ENCODE results near the gene PITX3.

PITX3 gene

GRCh38 chr10:102285133-102285532 is 43.8 kb upstream of the PITX3 start:
- ChIA-PET POLR2A (no interaction called here), CTCF (interaction anchor here (1.2 to 4.1 kb wide), 6 partner anchors 10 to 137 kb away, joined by 3 to 16 read pairs (median 4); no protein-coding TSS in a partner anchor)
- no peak for DNase-seq (ENCODE audit: extremely low spot score)
- TF ChIP-seq, protein P1, sequence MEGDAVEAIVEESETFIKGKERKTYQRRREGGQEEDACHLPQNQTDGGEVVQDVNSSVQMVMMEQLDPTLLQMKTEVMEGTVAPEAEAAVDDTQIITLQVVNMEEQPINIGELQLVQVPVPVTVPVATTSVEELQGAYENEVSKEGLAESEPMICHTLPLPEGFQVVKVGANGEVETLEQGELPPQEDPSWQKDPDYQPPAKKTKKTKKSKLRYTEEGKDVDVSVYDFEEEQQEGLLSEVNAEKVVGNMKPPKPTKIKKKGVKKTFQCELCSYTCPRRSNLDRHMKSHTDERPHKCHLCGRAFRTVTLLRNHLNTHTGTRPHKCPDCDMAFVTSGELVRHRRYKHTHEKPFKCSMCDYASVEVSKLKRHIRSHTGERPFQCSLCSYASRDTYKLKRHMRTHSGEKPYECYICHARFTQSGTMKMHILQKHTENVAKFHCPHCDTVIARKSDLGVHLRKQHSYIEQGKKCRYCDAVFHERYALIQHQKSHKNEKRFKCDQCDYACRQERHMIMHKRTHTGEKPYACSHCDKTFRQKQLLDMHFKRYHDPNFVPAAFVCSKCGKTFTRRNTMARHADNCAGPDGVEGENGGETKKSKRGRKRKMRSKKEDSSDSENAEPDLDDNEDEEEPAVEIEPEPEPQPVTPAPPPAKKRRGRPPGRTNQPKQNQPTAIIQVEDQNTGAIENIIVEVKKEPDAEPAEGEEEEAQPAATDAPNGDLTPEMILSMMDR (IDR thresholded peaks at IDR 0.05; ENCODE audit: control extremely low read depth, extremely low read depth, low read depth, missing control alignments): no peak

DNA sequence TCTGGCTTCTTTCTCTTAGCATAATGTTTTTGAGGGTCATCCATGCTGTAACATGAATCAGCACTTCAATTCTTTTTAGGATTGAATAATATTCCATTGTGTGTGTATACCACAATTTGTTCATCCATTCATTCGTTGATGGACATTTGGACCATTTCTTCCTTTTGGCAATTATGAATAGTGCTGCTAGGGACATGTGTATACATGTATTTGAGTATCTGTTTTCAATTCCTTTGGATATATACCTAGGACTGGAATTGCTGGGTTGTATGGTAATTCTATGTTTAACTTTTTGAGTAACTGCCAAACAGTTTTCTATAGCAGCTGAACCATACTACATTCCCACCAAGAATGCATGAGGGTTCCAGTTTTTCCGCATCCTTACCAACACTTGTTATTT is 43.2 kb upstream of the PITX3 start:
- ChIA-PET CTCF (interaction anchor here (0.9 to 4.1 kb wide), 9 partner anchors 11 to 138 kb away, joined by 3 to 16 read pairs (median 4); no protein-coding TSS in a partner anchor), POLR2A (no interaction called here)
- no peak for DNase-seq (ENCODE audit: extremely low spot score)
- TF ChIP-seq, protein P1 (IDR thresholded peaks at IDR 0.05; ENCODE audit: control extremely low read depth, extremely low read depth, low read depth, missing control alignments): no peak

DNA sequence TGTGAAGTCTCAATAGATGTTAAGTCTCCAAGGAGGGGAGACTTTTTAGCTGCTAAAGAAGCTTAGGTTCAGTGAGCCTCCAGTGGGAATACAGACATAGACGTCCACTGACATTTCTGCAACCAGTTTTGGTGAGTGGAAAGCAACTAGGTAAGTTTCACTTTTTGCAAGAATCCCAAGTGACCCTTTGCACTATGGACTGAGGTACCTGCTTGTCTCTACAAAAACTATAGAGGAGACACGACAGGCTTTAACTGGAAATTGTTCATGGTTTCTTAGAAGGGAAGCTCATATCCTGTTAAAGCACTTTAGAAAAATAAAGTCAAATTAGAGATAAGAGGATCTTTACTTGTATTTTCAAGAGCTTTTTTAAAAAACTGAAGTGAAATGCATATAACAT is 42.6 kb upstream of the PITX3 start:
- DNase-seq (ENCODE audit: extremely low spot score): no peak
- TF ChIP-seq, protein P1 (IDR thresholded peaks at IDR 0.05; ENCODE audit: control extremely low read depth, extremely low read depth, low read depth, missing control alignments): no peak
- POLR2A ChIA-PET: no interaction called here
- CTCF ChIA-PET: interaction anchor here (0.5 to 4.1 kb wide), 13 partner anchors 7 to 299 kb away, joined by 3 to 16 read pairs (median 4); no protein-coding TSS in a partner anchor

- ChIA-PET CTCF (interaction anchor here (0.9 to 4.1 kb wide), 12 partner anchors 8 to 300 kb away, joined by 3 to 16 read pairs (median 4); no protein-coding TSS in a partner anchor), POLR2A (no interaction called here)
- TF ChIP-seq, protein P1 (IDR thresholded peaks at IDR 0.05; ENCODE audit: control extremely low read depth, extremely low read depth, low read depth, missing control alignments): no peak
Measured at GRCh38 chr10:102283488-102283887, 42.2 kb upstream of the PITX3 start.

GRCh38 chr10:102281102-102281487 is 39.8 kb upstream of the PITX3 start:
- ChIA-PET POLR2A (no interaction called here), CTCF (interaction anchor here (0.9 kb wide), 1 partner anchor 37 kb away, joined by 3 read pairs; no protein-coding TSS in a partner anchor)
- TF ChIP-seq, protein P1 (IDR thresholded peaks at IDR 0.05; ENCODE audit: control extremely low read depth, extremely low read depth, low read depth, missing control alignments): no peak
- DNase-seq (ENCODE audit: extremely low spot score): no peak

More at GRCh38 chr10:102283488-102283887, 42.2 kb upstream of the PITX3 start:
- DNase-seq (ENCODE audit: extremely low spot score): no peak

DNA sequence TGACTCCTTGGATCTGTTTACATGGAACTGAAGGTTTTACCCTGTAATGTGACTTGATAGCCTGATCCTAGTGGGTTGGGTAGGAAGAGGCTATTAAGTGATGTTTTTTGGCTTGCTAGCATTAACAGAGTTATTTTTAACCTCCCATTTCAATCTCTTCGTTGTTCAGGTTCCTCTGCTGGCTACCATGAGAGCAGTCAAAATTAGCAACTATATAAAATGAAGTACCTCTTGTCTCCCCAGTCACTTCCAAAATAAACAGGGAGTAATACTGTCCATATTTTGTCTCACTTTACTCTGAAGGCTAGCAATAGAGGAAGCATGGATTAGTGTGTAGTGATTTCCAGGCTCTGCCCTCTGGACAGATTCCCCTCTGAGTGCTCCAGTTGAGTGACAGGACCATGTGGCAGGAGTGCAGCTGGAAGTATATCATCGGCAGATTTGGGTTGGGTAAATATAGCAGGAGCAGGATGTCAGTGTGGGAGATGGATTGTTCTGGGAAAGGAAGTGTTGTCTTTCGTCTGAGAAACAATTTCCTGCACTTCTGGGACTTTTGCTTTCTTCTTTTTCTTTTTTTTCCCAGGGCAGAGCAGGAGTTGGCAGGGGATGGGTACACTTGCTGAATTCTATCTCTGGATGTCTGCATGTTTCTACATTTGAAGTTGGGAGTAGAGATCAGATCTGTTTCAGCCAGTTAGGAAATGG is 39.2 kb upstream of the PITX3 start:
- TF ChIP-seq, protein P1 (IDR thresholded peaks at IDR 0.05; ENCODE audit: control extremely low read depth, extremely low read depth, low read depth, missing control alignments): no peak
- DNase-seq (ENCODE audit: extremely low spot score): no peak
- CTCF ChIA-PET: interaction anchor here (0.9 to 1.7 kb wide), 6 partner anchors 20 to 51 kb away, joined by 3 to 9 read pairs (median 4); no protein-coding TSS in a partner anchor
- POLR2A ChIA-PET: no interaction called here
